ENCODE results near the gene PDP2.

The PDP2 gene

GRCh38 chr16:66939366-66939765 lies 59.1 kb downstream of the PDP2 start:
- no peak for DNase-seq (ENCODE audit: low read depth)
- no peak overlapping the region for H3K4me3 ChIP-seq (replicated peaks; ENCODE audit: low read depth, low read length)
- no peak for TF ChIP-seq CTCF (IDR thresholded peaks at IDR 0.05; ENCODE audit: low read length, missing control alignments)

- no peak for DNase-seq (ENCODE audit: low read depth)
- H3K4me3 ChIP-seq (replicated peaks; ENCODE audit: low read depth, low read length), result no peak overlapping the region
- no peak for TF ChIP-seq CTCF (IDR thresholded peaks at IDR 0.05; ENCODE audit: low read length, missing control alignments)
Measured at GRCh38 chr16:66940236-66940635, 59.9 kb downstream of the PDP2 start.
